Smooth muscle cell (in vitro differentiated cells): Measurements from ENCODE around the gene LTBP1. TPM values are rescaled to one million over a fixed set of nuclear protein-coding genes. Genes with fewer than 3 reads are reported as not detected.

Experiments
- DNase-seq: peaks from one replicate; lab custom pipeline; 2025; ENCODE audit not compliant: unreplicated experiment; lab: John Stamatoyannopoulos, UW
- H2AFZ ChIP-seq: fragments of 200-600 bp; sonication (generic); 2 replicates; pipeline ENCODE4 v1.6.0; 2016; ENCODE audit warnings: antibody characterized with exemption, low read depth, mild to moderate bottlenecking
- H3F3A ChIP-seq: fragments of 200-600 bp; sonication (generic); 2 replicates; pipeline ENCODE4 v1.6.0; 2017; ENCODE audit warnings: antibody characterized with exemption, low read depth
- H3K27ac ChIP-seq: fragments of 200-600 bp; sonication (generic); 2 replicates; pipeline ENCODE4 v1.5.1; 2016; ENCODE audit warnings: low read depth, mild to moderate bottlenecking
- H3K27me3 ChIP-seq: fragments of 200-600 bp; sonication (generic); 2 replicates; pipeline ENCODE4 v1.6.1; 2016; ENCODE audit warnings: low read depth, mild to moderate bottlenecking
- H3K36me3 ChIP-seq: fragments of 200-600 bp; sonication (generic); 2 replicates; pipeline ENCODE4 v1.5.1; 2016; ENCODE audit warnings: low read depth
- H3K4me1 ChIP-seq: fragments of 200-600 bp; sonication (generic); 2 replicates; pipeline ENCODE4 v1.5.1; 2016; ENCODE audit warnings: low read depth
- H3K4me2 ChIP-seq: fragments of 200-600 bp; sonication (generic); 2 replicates; pipeline ENCODE4 v1.6.0; 2016; ENCODE audit warnings: mild to moderate bottlenecking
- H3K4me3 ChIP-seq: fragments of 200-600 bp; sonication (generic); 2 replicates; pipeline ENCODE4 v1.5.1; 2016; ENCODE audit warnings: mild to moderate bottlenecking
- H3K79me2 ChIP-seq: fragments of 200-600 bp; sonication (generic); 2 replicates; pipeline ENCODE4 v1.6.0; 2016; ENCODE audit warnings: low read depth, mild to moderate bottlenecking
- H3K9ac ChIP-seq: fragments of 200-600 bp; sonication (generic); 2 replicates; pipeline ENCODE4 v1.6.0; 2016; ENCODE audit warnings: low read depth
- H3K9me3 ChIP-seq: fragments of 200-600 bp; sonication (generic); replicated peaks from 2 replicates; pipeline ENCODE4 v1.5.1; 2016; ENCODE audit warnings: low read depth
- H4K20me1 ChIP-seq: fragments of 200-600 bp; sonication (generic); 2 replicates; pipeline ENCODE4 v1.6.0; 2016; ENCODE audit warnings: low read depth
- CTCF ChIP-seq: fragments of 200-600 bp; sonication (generic); IDR thresholded peaks from 2 replicates; pipeline ENCODE4 v1.5.1; 2017; ENCODE audit warnings: borderline replicate concordance, mild to moderate bottlenecking, antibody characterized with exemption; ENCODE audit not compliant: insufficient read depth, poor library complexity, severe bottlenecking
- WGBS: methylation state at CpG from one replicate; pipeline ENCODE4 v1.1.7; 2016; ENCODE audit warnings: low lambda C conversion rate; 5-methylcytosine and 5-hydroxymethylcytosine counted together
- polyA plus RNA-seq: library from polyadenylated mRNA; unstranded; fragments of >200 nt; fragmentation: Nextera tagmentation; extraction: Ambion mirVana; gene quantifications from 2 replicates; pipeline ENCODE4 v1.2.1, GENCODE V29; 2016
- total RNA-seq: library from RNA; depleted of rRNA; stranded (reverse); fragments of >200 nt; gene quantifications from 2 replicates; pipeline ENCODE4 v1.2.3, GENCODE V29; 2014

The LTBP1 gene
- total and polyA plus RNA-seq, 2 experiments from 2014 or later = 146 to 250 TPM

DNA sequence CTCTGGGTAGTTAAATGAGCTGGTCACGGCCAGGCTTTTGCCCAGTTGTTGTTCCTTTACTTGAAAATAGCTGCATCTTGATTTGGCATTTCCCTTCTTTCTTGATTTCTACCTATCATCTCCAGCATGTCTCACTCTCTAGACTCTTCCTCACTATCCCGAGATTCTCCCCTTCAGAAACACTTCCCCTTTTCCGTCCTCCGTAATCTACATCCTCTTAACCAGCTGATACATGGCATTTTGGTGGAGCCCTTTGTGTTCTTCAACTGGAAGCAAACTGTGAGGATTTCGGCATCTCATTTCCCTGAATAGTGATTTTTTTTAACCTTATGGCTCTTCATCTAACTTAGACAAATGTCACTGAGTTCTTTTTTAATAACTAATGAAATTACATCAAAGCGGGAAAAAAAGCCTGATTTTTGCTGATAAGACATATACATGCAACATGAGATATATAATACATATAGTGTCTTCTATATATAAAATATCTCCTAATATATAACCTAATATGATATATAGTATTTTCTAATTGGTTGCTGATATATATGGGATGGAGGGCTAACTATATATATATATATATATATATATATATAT is 309.5 kb downstream of the LTBP1 start:
- DNase-seq = no peak
- no peaks in the 10 kb centered on the region for H4K20me1 ChIP-seq
- peaks cover 8% of the 10 kb centered on the region for H3K36me3 ChIP-seq
- H2AFZ ChIP-seq = no peak overlapping the region
- H3K9ac ChIP-seq = no peak overlapping the region
- no peak for TF ChIP-seq CTCF
- H3K9me3 ChIP-seq = no peaks in the 10 kb centered on the region
- peaks cover 10% of the 10 kb centered on the region for H3K79me2 ChIP-seq
- H3K27ac ChIP-seq = no peak overlapping the region
- no peak overlapping the region for H3K4me3 ChIP-seq
- no peak overlapping the region for H3K4me2 ChIP-seq
- peaks cover 6% of the 10 kb centered on the region for H3F3A ChIP-seq
- H3K27me3 ChIP-seq = no peaks in the 10 kb centered on the region
- 98% methylated on average over 6 of the region's 6 CpGs for WGBS
- no peaks in the 10 kb centered on the region for H3K4me1 ChIP-seq

- H3K4me1 ChIP-seq = no peaks in the 10 kb centered on the region
- no peak for DNase-seq
- no peak overlapping the region for H3K27ac ChIP-seq
- peaks cover 9% of the 10 kb centered on the region for H3F3A ChIP-seq
- H3K9ac ChIP-seq = no peak overlapping the region
- H3K36me3 ChIP-seq = peaks cover 8% of the 10 kb centered on the region
- no peaks in the 10 kb centered on the region for H3K9me3 ChIP-seq
- H3K79me2 ChIP-seq = peaks cover 10% of the 10 kb centered on the region
- no peak overlapping the region for H3K4me2 ChIP-seq
- no peak overlapping the region for H3K4me3 ChIP-seq
- 93% methylated on average over 4 of the region's 4 CpGs for WGBS
- no peaks in the 10 kb centered on the region for H3K27me3 ChIP-seq
- no peak for TF ChIP-seq CTCF
- no peaks in the 10 kb centered on the region for H4K20me1 ChIP-seq
- no peak overlapping the region for H2AFZ ChIP-seq
Measured at GRCh38 chr2:33258387-33258786, 311.6 kb downstream of the LTBP1 start.

DNA sequence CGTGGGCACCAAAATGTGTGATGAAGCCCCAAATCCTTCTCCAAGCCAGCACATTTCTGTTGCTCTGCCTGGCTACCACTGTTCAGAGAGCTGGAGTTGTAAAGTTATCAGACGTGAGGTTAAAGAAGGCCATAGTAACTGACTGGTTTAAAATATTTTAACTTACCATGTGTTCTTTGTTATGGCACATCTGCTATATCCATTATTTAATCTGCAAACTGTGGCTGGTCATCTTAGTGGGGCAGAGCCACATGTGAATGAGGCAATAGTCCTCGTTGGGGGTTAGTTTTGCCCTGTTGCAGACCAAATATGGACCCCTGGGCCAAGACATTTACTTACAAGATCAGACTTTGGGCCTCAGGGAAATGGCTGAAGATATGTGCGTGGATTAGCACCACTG is 315.3 kb downstream of the LTBP1 start:
- Histone ChIP-seq H3K79me2 (peaks cover 10% of the 10 kb centered on the region), H3K9ac (no peak overlapping the region), H3K4me3 (no peak overlapping the region), H3K4me2 (peak overlapping the region; percentile 18), H2AFZ (no peak overlapping the region), H3F3A (peaks cover 9% of the 10 kb centered on the region), H3K27me3 (no peaks in the 10 kb centered on the region), H3K4me1 (no peaks in the 10 kb centered on the region), H3K27ac (peak overlapping the region; percentile 73), H3K36me3 (peaks cover 8% of the 10 kb centered on the region), H3K9me3 (no peaks in the 10 kb centered on the region), H4K20me1 (no peaks in the 10 kb centered on the region)
- no peak for TF ChIP-seq CTCF
- no peak for DNase-seq
- 40% methylated on average over 4 of the region's 4 CpGs for WGBS

DNA sequence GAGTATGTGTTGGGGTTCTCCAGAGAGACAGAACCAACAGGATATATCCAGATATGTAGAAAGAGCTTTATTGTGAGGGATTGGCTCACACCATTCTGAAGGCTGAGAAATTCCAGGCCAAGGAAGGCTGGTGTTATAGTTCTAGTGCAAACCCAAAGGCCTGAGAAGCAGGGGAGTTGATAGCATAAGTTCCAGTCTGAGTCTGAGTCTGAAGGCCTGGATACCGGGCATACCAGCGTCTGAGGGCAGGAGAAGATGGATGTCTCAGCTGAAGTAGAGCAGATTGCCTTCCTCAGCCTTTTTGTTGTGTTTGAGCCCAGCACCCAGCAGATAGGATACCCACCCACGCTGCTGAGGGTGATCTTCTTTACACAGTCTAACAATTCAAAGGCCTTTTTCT is 318.0 kb downstream of the LTBP1 start:
- Histone ChIP-seq H3K27ac (peak overlapping the region; percentile 59), H3K27me3 (no peaks in the 10 kb centered on the region), H3K79me2 (no peaks in the 10 kb centered on the region), H2AFZ (no peak overlapping the region), H3K4me1 (no peaks in the 10 kb centered on the region), H3K9ac (no peak overlapping the region), H3K4me2 (peak overlapping the region; percentile 3), H3K9me3 (no peaks in the 10 kb centered on the region), H3F3A (peaks cover 9% of the 10 kb centered on the region), H3K4me3 (no peak overlapping the region), H4K20me1 (no peaks in the 10 kb centered on the region), H3K36me3 (peaks cover under 1% of the 10 kb centered on the region)
- no peak for TF ChIP-seq CTCF
- 25% methylated on average over 3 of the region's 3 CpGs for WGBS
- DNase-seq = no peak
